Choroid plexus epithelial cell (primary cell): ENCODE results near the gene DPP6.

Source experiments
- DNase-seq: peaks from one replicate; pipeline ENCODE4 v3.0.0-alpha.2; 2010; ENCODE audit warnings: low read depth
- H3K4me3 ChIP-seq: 2 replicates; pipeline ENCODE4 v1.5.1; 2011; ENCODE audit warnings: low read depth, mild to moderate bottlenecking, control low read depth, low read length, moderate library complexity
- CTCF ChIP-seq: conservative IDR thresholded peaks from 2 replicates; pipeline ENCODE4 v1.5.1; 2011; ENCODE audit warnings: low read depth, mild to moderate bottlenecking, control low read depth, inconsistent platforms, low read length, moderate library complexity

The DPP6 gene

GRCh38 chr7:154188330-154188729 is 136.1 kb downstream of the DPP6 start:
- no peak overlapping the region for H3K4me3 ChIP-seq
- DNase-seq, result no peak
- TF ChIP-seq CTCF, result no peak

GRCh38 chr7:154195266-154195665 is 143.1 kb downstream of the DPP6 start:
- TF ChIP-seq CTCF, result no peak
- no peak overlapping the region for H3K4me3 ChIP-seq
- DNase-seq, result no peak

GRCh38 chr7:154198481-154198880 is 146.3 kb downstream of the DPP6 start:
- no peak for DNase-seq
- no peak overlapping the region for H3K4me3 ChIP-seq
- no peak for TF ChIP-seq CTCF

GRCh38 chr7:154200241-154200640 is 148.0 kb downstream of the DPP6 start:
- no peak overlapping the region for H3K4me3 ChIP-seq
- no peak for DNase-seq
- no peak for TF ChIP-seq CTCF

- DNase-seq, result no peak
- TF ChIP-seq CTCF, result no peak
- H3K4me3 ChIP-seq, result no peak overlapping the region
Observed at GRCh38 chr7:154202002-154202401, 149.8 kb downstream of the DPP6 start.

- DNase-seq, result no peak
- no peak for TF ChIP-seq CTCF
- H3K4me3 ChIP-seq, result no peak overlapping the region
Observed at GRCh38 chr7:154204046-154204445, 151.8 kb downstream of the DPP6 start.

- no peak for TF ChIP-seq CTCF
Observed at GRCh38 chr7:154212861-154213260, 160.7 kb downstream of the DPP6 start.

More at GRCh38 chr7:154212861-154213260, 160.7 kb downstream of the DPP6 start:
- no peak for DNase-seq
- no peak overlapping the region for H3K4me3 ChIP-seq
